HepG2 (cell line): ENCODE measurements around the gene LRP2. TPM values are rescaled to one million over a fixed set of nuclear protein-coding genes. Genes with fewer than 3 reads are reported as not detected.

Experiments used
- DPF2 ChIP-seq: sonication (generic); formaldehyde crosslinking; IDR thresholded peaks from 2 replicates; pipeline ENCODE4 v1.4.0; 2020; ENCODE audit warnings: mild to moderate bottlenecking, low read depth, missing genetic modification reagents, borderline replicate concordance
- HINFP ChIP-seq: sonication (generic); formaldehyde crosslinking; IDR thresholded peaks from 2 replicates; pipeline ENCODE4 v1.4.0; 2020; ENCODE audit warnings: low read depth, mild to moderate bottlenecking, missing genetic modification reagents
- NFAT5 ChIP-seq: sonication (generic); formaldehyde crosslinking; IDR thresholded peaks from 2 replicates; pipeline ENCODE4 v1.4.0; 2020; ENCODE audit warnings: missing genetic modification reagents
- RBM22 ChIP-seq: fragments of 200-400 bp; formaldehyde crosslinking; optimal IDR thresholded peaks from 2 replicates; pipeline ENCODE3; 2017; ENCODE audit warnings: mild to moderate bottlenecking, low read length, moderate library complexity
- SP5 ChIP-seq: IDR thresholded peaks from 2 replicates; pipeline ENCODE4 v1.6.1; 2016; ENCODE audit warnings: low read depth, borderline replicate concordance
- XBP1 ChIP-seq: sonication (generic); formaldehyde crosslinking; IDR thresholded peaks from 2 replicates; pipeline ENCODE4 v1.5.0; 2020; ENCODE audit warnings: missing genetic modification reagents
- ZMYM2 ChIP-seq: sonication (generic); formaldehyde crosslinking; IDR thresholded peaks from 2 replicates; pipeline ENCODE4 v1.8.0; 2022; ENCODE audit warnings: mild to moderate bottlenecking, missing genetic modification reagents
- ZNF124 ChIP-seq: sonication (generic); formaldehyde crosslinking; IDR thresholded peaks from 2 replicates; pipeline ENCODE4 v1.4.0; 2020; ENCODE audit warnings: missing genetic modification reagents
- ZNF484 ChIP-seq: sonication (generic); formaldehyde crosslinking; IDR thresholded peaks from 2 replicates; pipeline ENCODE4 v1.5.1; 2020; ENCODE audit warnings: mild to moderate bottlenecking, low read depth, missing genetic modification reagents, borderline replicate concordance
- ZNF501 ChIP-seq: sonication (generic); formaldehyde crosslinking; IDR thresholded peaks from 2 replicates; pipeline ENCODE4 v1.5.1; 2020; ENCODE audit warnings: mild to moderate bottlenecking, moderate library complexity, missing genetic modification reagents
- ZNF547 ChIP-seq: sonication (generic); formaldehyde crosslinking; IDR thresholded peaks from 2 replicates; pipeline ENCODE4 v1.5.1; 2020; ENCODE audit warnings: mild to moderate bottlenecking, missing genetic modification reagents
- ZNF558 ChIP-seq: sonication (generic); formaldehyde crosslinking; IDR thresholded peaks from 2 replicates; pipeline ENCODE4 v1.9.0; 2022; ENCODE audit warnings: mild to moderate bottlenecking, missing genetic modification reagents, borderline replicate concordance
- ZNF564 ChIP-seq: sonication (generic); formaldehyde crosslinking; IDR thresholded peaks from 2 replicates; pipeline ENCODE4 v1.8.1; 2023; ENCODE audit warnings: mild to moderate bottlenecking, missing genetic modification reagents
- ZNF709 ChIP-seq: sonication (generic); formaldehyde crosslinking; IDR thresholded peaks from 2 replicates; pipeline ENCODE4 v1.5.0; 2020; ENCODE audit warnings: mild to moderate bottlenecking, missing genetic modification reagents
- ZNF768 ChIP-seq: sonication (generic); formaldehyde crosslinking; IDR thresholded peaks from 2 replicates; pipeline ENCODE4 v1.4.0; 2020; ENCODE audit warnings: missing genetic modification reagents
- ZNF790 ChIP-seq: sonication (generic); formaldehyde crosslinking; IDR thresholded peaks from 2 replicates; pipeline ENCODE4 v1.8.0; 2022; ENCODE audit warnings: missing genetic modification reagents, mild to moderate bottlenecking, borderline replicate concordance
- ZSCAN29 ChIP-seq: sonication (generic); formaldehyde crosslinking; conservative IDR thresholded peaks from 2 replicates; pipeline ENCODE4 v1.4.0; 2020; ENCODE audit warnings: mild to moderate bottlenecking, missing genetic modification reagents
- polyA plus RNA-seq, 8 experiments: library from polyadenylated mRNA; depleted of rRNA in 3 of 8; stranded (reverse) in 7 of 8; unstranded in 1 of 8; fragments of >200 nt; fragmentation: Illumina TruSeq in 4 of 8; extraction: Trizol in 4 of 8; gene quantifications; 2 replicates each; pipeline versions ENCODE4 v1.2.1 to v1.2.3, GENCODE V29; 2011 to 2016; ENCODE audit warnings: low read depth in 4 of 8, missing spikeins in 1 of 8, mixed read lengths in 1 of 8; ENCODE audit not compliant: insufficient read depth in 1 of 8
- total RNA-seq, 5 experiments: library from RNA; depleted of rRNA; stranded (reverse); fragments of >200 nt; fragmentation: Illumina TruSeq; extraction: Trizol; gene quantifications; 2 replicates each; pipeline ENCODE4 v1.2.3, GENCODE V29; 2016; ENCODE audit warnings: low read depth in 1 of 5
- TF ChIP-seq, protein P1 (sequence below): IDR thresholded peaks from 2 replicates; pipeline ENCODE4 v1.6.1; 2016; ENCODE audit warnings: control low read depth
- TF ChIP-seq, protein P2 (sequence below): sonication (generic); formaldehyde crosslinking; conservative IDR thresholded peaks from 2 replicates; pipeline ENCODE4 v1.4.0; 2020; ENCODE audit warnings: missing genetic modification reagents

LRP2 gene
- total and polyA plus RNA-seq, 2 of the 13 experiments (the other 11 are each of a cell fraction or from before 2014, with no cell fraction given) = 0.03 to 0.15 TPM

DNA sequence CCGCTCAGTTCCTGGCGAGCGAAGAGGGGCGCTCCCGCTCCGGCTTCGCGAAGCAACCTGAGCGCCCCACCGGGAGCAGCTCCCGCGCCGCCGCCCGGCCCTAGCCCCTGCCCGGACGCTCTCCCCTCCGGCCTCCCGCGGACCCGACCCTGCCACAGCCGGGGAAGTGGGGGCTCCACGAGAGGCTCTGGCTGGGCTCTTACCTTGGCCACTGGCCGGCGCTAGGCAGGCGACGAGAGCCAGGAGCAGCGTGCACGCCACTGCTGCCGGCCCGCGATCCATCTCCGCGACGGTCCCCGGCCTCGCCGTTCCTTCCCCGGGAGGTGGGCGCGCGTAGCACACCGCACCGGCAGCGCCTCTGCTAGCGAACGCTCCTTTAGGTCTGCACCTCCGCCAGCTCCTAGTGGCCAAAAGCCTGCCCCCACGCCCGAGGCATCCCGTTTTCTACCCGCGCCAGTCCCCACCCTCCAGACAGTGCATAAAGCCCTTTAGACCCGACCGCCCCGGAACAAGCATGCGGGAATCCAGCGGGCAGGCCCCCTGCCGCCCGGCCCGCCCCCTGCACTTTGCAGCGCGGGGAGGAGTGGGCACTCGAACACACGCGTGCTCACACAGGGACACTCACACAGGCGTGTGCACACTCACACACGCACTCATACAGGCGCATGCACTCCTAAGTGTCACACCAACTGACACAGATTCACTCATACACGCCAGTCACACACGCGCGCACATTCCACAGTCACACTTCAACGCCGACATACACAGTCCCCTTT is at the start of gene LRP2 (continued):
- TF ChIP-seq ZNF124 = no peak
- TF ChIP-seq ZSCAN29 = no peak
- TF ChIP-seq RBM22 = no peak
- no peak for TF ChIP-seq ZNF564 (CRISPR knock-in tag)
- TF ChIP-seq, protein P1, sequence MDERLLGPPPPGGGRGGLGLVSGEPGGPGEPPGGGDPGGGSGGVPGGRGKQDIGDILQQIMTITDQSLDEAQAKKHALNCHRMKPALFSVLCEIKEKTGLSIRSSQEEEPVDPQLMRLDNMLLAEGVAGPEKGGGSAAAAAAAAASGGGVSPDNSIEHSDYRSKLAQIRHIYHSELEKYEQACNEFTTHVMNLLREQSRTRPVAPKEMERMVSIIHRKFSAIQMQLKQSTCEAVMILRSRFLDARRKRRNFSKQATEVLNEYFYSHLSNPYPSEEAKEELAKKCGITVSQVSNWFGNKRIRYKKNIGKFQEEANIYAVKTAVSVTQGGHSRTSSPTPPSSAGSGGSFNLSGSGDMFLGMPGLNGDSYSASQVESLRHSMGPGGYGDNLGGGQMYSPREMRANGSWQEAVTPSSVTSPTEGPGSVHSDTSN = no peak
- 0 out of 2 replicates have a peak, but pooled peaks have one; percentile 48 for TF ChIP-seq ZMYM2 (CRISPR knock-in tag)
- TF ChIP-seq ZNF558 = 0 out of 2 replicates have a peak, but pooled peaks have one; percentile 58
- no peak for TF ChIP-seq HINFP
- 0 out of 2 replicates have a peak, but pooled peaks have one; percentile 36 for TF ChIP-seq DPF2 (CRISPR knock-in tag)
- 0 out of 2 replicates have a peak, but pooled peaks have one; percentile 37 for TF ChIP-seq ZNF709 (CRISPR knock-in tag)
- TF ChIP-seq ZNF484 (CRISPR knock-in tag) = no peak
- TF ChIP-seq ZNF547 (CRISPR knock-in tag) = peak; percentile 77; the same call in 1 of the 2 replicates
- TF ChIP-seq, protein P2, sequence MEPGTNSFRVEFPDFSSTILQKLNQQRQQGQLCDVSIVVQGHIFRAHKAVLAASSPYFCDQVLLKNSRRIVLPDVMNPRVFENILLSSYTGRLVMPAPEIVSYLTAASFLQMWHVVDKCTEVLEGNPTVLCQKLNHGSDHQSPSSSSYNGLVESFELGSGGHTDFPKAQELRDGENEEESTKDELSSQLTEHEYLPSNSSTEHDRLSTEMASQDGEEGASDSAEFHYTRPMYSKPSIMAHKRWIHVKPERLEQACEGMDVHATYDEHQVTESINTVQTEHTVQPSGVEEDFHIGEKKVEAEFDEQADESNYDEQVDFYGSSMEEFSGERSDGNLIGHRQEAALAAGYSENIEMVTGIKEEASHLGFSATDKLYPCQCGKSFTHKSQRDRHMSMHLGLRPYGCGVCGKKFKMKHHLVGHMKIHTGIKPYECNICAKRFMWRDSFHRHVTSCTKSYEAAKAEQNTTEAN = peak; percentile 73
- peak; percentile 18; the same call in 1 of the 2 replicates for TF ChIP-seq ZNF790 (CRISPR knock-in tag)
- TF ChIP-seq SP5 (CRISPR knock-in tag) = peak; percentile 47; the same call in 1 of the 2 replicates
- TF ChIP-seq NFAT5 (CRISPR knock-in tag) = peak; percentile 52; the same call in 1 of the 2 replicates
- peak; percentile 40; the same call in 1 of the 2 replicates for TF ChIP-seq ZNF501
- TF ChIP-seq ZNF768 (CRISPR knock-in tag) = peak; percentile 39; the same call in 1 of the 2 replicates
- no peak for TF ChIP-seq XBP1 (CRISPR knock-in tag)
